ENCODE measurements around the gene OR4F15.
"Not testable (repeated sequence)": the region's sequence is repeated elsewhere in the genome, so short reads cannot be mapped to it uniquely, and the experiment has no call there.

OR4F15 gene

DNA sequence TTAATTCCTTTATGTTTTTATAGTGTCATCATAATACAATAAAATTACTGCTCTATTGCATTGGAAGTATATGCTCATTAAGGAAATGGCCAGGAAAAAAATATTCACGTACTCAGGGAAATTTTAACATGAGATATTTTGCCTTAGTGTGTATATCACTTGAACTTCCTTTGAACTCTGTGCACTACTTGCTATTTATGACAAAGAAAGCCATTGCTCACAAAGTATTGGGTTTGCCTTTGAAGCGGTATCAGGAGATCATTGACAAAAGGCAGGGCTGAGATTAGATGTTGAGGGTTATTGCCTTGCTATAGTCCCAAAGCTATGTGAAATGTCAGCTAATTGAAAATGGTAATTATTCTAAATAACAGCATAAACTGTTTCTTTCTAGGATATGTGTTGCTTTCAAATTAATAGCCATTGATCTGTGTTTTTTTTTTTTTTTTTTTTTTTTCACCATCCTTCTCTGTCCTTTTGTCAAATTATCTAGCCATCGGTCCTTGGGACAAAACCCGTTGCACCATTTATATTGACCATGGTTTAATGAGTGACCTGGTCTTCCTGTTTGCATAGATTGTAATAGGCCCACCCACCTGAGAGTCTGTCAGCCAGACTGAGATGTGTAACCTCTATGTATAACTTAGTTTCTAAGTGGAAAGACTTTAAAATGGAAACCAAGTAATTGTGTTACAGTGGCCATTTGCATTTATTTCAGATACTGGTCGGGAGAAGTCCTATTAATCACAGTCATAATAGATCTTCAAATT is 23.3 kb upstream of the OR4F15 start:
- H3K27ac Mint-ChIP-seq; ATAC-seq; H3K4me3 Mint-ChIP-seq; DNase-seq (ENCODE audit: low spot score in 2 of 2); H3K4me1 Mint-ChIP-seq; H3K36me3 Mint-ChIP-seq; H3K9me3 Mint-ChIP-seq: not testable (repeated sequence)

DNA sequence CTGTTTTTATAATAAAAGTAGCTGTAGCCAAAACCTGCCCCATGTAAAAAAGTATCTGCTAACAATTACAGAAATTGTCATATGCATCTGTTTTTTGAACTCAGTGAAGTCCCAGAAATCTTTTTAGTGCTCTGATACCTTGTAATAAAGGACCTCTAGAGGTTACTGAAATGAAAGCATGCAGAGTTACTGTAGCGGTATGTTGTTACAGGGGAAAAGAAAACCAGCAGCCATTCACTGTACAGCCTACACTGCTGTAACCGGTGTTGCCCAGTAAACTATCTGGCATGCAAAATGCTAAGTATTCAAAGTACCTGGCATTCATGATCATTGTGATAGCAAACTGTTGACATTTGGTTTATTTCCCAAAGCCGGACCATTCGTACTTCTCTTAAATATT is 21.3 kb upstream of the OR4F15 start:
- not testable (repeated sequence) for H3K9me3 Mint-ChIP-seq; H3K36me3 Mint-ChIP-seq; H3K4me1 Mint-ChIP-seq; ATAC-seq; DNase-seq (ENCODE audit: low spot score in 2 of 2); H3K4me3 Mint-ChIP-seq; H3K27ac Mint-ChIP-seq

DNA sequence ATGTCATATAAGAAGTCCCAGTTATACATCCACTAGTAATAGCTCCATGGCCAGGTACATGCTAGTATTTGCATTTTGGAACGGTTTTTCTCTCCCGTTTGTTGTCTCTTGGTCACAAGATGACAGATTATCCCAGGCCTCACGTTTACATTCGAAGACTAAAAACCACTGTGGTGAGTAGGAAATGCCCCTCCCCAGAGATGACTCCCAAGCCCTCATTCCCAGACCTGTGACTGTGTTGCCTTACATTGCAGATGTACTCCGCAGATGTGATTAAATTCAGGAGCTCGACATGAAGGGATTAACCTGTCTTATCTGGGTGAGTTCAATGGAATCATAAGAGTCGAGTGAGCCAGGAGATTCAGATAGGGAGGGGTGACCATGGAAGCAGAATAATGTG is 18.0 kb upstream of the OR4F15 start:
- H3K4me3 Mint-ChIP-seq; H3K36me3 Mint-ChIP-seq; H3K4me1 Mint-ChIP-seq; DNase-seq (ENCODE audit: low spot score in 2 of 2); H3K9me3 Mint-ChIP-seq; H3K27ac Mint-ChIP-seq; ATAC-seq: not testable (repeated sequence)

DNA sequence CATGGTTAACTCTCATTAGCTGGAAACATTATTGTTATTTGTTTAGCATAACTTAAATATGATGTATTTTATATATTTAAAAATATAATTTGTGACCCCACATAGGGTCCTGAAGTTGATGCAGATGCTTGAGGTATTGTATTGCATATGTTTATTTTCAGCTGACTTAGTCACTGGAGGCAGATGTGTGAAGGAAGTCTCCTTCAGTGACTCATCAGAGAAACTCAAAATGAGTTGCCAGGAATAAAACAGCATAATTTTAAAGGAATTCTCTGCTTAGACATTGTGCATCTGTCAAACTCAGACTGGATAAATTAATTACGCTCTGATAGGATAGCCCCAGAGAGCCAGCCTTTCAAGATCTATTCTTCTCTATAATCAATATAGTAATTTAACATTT is 16.5 kb upstream of the OR4F15 start:
- no peak overlapping the region for H3K27ac Mint-ChIP-seq
- DNase-seq (ENCODE audit: low spot score in 2 of 2) (no peak), ATAC-seq (no peak)
- H3K36me3 Mint-ChIP-seq: no peaks in the 10 kb centered on the region
- no peaks in the 10 kb centered on the region for H3K9me3 Mint-ChIP-seq
- no peaks in the 10 kb centered on the region for H3K4me1 Mint-ChIP-seq
- H3K4me3 Mint-ChIP-seq: no peak overlapping the region

DNA sequence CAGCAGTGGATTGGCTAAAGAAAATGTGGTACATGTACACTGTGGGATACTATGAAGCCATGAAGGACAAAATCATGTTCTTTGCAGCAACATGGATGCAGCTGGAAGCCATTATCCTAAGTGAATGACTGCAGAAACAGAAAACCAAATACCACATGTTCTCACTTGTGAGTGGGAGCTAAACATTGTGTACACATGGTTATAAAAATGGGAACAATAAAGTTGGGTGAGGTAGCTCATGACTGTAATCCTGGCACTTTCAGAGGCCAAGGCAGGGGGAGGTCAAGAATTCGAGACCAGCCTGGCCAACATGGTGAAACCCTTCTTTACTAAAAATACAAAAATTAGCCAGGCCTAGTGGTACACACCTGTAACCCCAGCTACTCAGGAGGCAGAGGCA is 12.3 kb upstream of the OR4F15 start:
- no peaks in the 10 kb centered on the region for H3K36me3 Mint-ChIP-seq
- no peaks in the 10 kb centered on the region for H3K9me3 Mint-ChIP-seq
- ATAC-seq: no peak
- H3K4me3 Mint-ChIP-seq: no peak overlapping the region
- no peak for DNase-seq (ENCODE audit: low spot score in 2 of 2)
- H3K27ac Mint-ChIP-seq: no peak overlapping the region
- no peaks in the 10 kb centered on the region for H3K4me1 Mint-ChIP-seq

DNA sequence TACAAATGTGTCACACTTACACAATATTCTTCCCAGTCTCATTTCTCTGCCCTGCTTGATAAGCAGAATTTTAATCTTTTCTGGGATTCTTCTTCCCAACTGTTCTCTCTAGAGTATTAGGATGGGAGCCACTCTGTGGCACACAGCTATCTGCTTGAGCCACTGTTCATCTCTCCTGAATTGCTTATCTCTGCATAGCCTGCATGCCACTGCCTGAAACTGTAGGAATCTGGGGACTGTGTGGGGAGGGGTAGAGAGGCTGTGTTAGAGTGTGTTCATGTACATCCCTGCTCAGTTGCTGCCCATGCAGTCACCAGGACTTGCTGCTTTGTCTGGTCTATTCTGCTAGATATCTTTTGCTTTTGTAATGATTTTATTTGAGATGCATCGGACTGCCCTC is 11.0 kb upstream of the OR4F15 start:
- DNase-seq (ENCODE audit: low spot score in 2 of 2): no peak
- ATAC-seq: no peak
- no peaks in the 10 kb centered on the region for H3K4me1 Mint-ChIP-seq
- H3K9me3 Mint-ChIP-seq: no peaks in the 10 kb centered on the region
- H3K27ac Mint-ChIP-seq: no peak overlapping the region
- no peaks in the 10 kb centered on the region for H3K36me3 Mint-ChIP-seq
- H3K4me3 Mint-ChIP-seq: no peak overlapping the region

DNA sequence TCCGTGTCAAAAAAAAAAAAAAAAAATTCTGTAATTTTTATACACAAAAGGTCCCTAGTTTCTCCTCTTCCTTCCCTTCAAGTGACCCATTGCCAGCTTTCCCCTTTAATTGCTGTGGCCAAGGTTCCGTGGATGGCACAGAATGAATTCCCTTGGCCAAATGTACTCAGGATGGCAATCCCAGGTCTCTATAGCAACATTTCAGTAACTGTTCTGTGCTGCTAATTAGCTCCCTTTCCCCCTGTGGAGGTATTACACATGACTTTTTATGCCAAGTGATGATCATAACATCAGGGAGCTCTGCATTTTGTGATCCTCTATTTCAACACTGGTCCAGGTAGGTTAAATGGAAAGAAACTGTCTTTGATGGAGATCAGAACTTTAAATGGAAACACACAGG is 8.8 kb upstream of the OR4F15 start, which contains the start of gene OR4F6:
TSS of gene OR4F6 (plus strand) at position 301 of the 400 bp plus-strand sequence. CDS start 2,211 bp downstream, outside the sequence.
- H3K4me3 Mint-ChIP-seq: no peak within 1 kb of the TSS
- no peaks in the 10 kb centered on the region for H3K36me3 Mint-ChIP-seq
- no peak within 1 kb of the TSS for H3K27ac Mint-ChIP-seq
- ATAC-seq (no peak), DNase-seq (ENCODE audit: low spot score in 2 of 2) (no peak)
- H3K4me1 Mint-ChIP-seq: no peaks in the 10 kb centered on the region
- no peaks in the 10 kb centered on the region for H3K9me3 Mint-ChIP-seq

DNA sequence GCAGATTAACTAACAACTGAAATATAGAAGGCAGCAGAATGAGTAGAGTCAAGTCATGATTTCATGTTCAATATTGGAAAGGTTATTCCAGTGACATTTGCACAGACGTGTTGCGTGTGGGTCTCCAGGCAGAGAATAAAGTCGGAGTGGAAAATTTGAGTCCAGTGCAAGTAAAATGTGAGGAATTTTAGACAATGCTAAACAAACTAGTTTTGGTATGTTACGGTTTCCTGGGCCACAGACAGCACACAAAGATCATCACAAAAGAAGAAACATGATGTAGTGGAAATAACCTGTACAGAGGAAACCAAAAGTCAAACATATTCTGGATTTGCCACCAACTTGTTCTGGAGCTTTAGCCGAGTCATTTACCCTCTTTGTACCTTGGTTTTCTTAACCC is 8.3 kb upstream of the OR4F15 start:
- Mint-ChIP-seq H3K9me3 (no peaks in the 10 kb centered on the region), H3K27ac (no peak overlapping the region), H3K36me3 (no peaks in the 10 kb centered on the region), H3K4me3 (no peak overlapping the region), H3K4me1 (no peaks in the 10 kb centered on the region)
- ATAC-seq (no peak), DNase-seq (ENCODE audit: low spot score in 2 of 2) (no peak)

DNA sequence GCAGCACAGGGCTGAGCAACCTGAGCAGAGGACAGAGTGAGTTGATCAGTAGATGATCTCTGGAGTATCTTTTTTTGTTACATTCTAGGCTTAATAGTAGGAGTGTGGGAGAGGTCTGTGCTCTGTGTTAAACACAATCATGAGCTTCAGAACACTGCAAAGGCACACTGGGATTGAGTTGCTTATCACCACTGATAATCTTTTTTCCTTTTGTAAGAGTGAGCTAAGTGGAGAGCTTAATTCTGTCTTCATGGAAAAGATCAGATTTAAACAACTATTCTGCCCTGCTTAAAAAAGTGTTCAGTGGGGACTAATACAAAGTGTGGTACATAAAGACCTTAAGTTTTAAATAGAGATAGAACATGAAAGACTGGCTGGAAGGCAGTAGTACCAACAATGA is 7.6 kb upstream of the OR4F15 start:
- Mint-ChIP-seq H3K36me3 (no peaks in the 10 kb centered on the region), H3K4me1 (no peaks in the 10 kb centered on the region), H3K9me3 (no peaks in the 10 kb centered on the region), H3K4me3 (no peak overlapping the region), H3K27ac (no peak overlapping the region)
- ATAC-seq (no peak), DNase-seq (ENCODE audit: low spot score in 2 of 2) (no peak)

DNA sequence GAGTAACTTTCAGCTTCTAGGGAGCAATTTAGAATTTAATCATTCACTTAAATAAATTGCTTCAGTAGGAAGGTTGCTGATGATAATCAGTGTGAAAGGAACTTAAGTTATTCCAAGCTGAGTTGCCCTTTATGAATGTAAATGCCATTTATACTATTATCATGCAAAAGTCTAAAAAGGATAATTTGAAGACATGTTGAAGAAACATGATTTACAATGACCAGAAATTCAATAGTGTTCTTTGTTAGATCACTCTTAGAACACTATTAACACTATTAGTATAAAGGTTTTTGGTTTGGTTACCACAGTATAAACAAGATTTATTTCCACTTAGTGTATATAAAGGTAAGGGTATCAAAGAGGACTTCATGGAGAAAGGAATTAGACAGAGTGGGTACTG is 7.1 kb upstream of the OR4F15 start:
- DNase-seq (ENCODE audit: low spot score in 2 of 2) (no peak), ATAC-seq (no peak)
- Mint-ChIP-seq H3K27ac (no peak overlapping the region), H3K36me3 (no peaks in the 10 kb centered on the region), H3K4me3 (no peak overlapping the region), H3K9me3 (no peaks in the 10 kb centered on the region), H3K4me1 (no peaks in the 10 kb centered on the region)

DNA sequence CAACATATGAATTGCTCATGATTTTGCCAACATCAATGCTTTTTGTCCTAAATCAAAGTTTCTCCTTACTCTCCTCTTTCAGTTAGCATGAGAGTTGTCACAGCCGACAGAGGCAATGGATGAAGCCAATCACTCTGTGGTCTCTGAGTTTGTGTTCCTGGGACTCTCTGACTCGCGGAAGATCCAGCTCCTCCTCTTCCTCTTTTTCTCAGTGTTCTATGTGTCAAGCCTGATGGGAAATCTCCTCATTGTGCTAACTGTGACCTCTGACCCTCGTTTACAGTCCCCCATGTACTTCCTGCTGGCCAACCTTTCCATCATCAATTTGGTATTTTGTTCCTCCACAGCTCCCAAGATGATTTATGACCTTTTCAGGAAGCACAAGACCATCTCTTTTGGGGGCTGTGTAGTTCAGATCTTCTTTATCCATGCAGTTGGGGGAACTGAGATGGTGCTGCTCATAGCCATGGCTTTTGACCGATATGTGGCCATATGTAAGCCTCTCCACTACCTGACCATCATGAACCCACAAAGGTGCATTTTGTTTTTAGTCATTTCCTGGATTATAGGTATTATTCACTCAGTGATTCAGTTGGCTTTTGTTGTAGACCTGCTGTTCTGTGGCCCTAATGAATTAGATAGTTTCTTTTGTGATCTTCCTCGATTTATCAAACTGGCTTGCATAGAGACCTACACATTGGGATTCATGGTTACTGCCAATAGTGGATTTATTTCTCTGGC is 6.2 kb upstream of the OR4F15 start:
- Mint-ChIP-seq H3K36me3 (no peaks in the 10 kb centered on the region), H3K27ac (no peak overlapping the region), H3K4me1 (no peaks in the 10 kb centered on the region), H3K4me3 (no peak overlapping the region), H3K9me3 (no peaks in the 10 kb centered on the region)
- no peak for DNase-seq (ENCODE audit: low spot score in 2 of 2)
- ATAC-seq: no peak

DNA sequence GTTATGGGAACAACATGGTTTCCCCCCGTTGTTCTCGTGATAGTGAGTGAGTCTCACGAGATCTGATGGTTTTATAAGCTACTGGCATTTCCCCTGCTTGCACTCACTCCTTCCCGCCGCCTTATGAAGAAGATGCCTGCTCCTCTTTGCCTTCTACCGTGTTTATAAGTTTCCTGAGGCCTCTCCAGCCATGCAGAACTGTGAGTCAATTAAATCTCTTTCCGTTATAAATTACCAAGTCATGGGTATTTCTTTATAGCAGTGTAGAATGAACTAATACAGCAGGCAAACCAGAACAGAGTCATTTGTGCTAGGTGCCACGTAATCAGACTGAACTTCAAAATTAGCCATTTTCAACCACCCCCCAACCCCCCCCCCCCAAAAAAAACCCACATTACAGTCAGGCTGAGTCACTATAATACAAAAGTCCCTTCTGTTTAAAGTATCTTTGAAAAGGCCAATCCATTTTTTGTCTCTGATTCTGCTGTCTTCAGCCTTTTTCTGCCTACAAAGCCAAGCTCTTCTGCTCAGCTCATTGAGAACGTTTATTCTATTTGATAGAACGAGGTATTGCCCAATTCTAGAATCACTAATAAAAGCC is 4.6 kb upstream of the OR4F15 start:
- H3K4me1 Mint-ChIP-seq: no peaks in the 10 kb centered on the region
- H3K36me3 Mint-ChIP-seq: no peaks in the 10 kb centered on the region
- no peaks in the 10 kb centered on the region for H3K9me3 Mint-ChIP-seq
- DNase-seq (ENCODE audit: low spot score in 2 of 2): no peak
- H3K4me3 Mint-ChIP-seq: no peak overlapping the region
- no peak overlapping the region for H3K27ac Mint-ChIP-seq
- ATAC-seq: peak; percentile 45

DNA sequence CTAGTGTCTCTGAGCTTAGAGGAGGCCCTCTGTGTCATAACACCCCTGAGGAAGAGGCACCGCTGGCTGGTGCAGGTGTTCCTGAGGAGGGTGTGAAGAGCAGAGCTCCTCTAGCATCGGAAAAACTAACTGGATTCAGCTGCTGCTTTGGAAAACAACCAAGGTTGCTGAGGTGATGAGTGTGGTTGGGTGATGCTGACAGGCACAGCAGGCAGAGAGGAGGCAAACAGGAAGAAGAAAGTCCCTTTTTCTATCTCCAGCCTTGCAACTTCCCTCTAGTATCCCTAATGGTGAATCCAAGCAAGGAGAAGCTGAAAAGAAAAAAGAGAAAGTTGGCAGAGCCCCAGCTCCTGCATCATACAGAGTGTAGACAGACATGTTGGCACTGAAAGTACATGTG is 3.8 kb upstream of the OR4F15 start:
- Mint-ChIP-seq H3K36me3 (no peaks in the 10 kb centered on the region), H3K4me1 (no peaks in the 10 kb centered on the region), H3K27ac (no peak overlapping the region), H3K9me3 (no peaks in the 10 kb centered on the region), H3K4me3 (no peak overlapping the region)
- ATAC-seq: no peak
- DNase-seq (ENCODE audit: low spot score in 2 of 2): no peak

DNA sequence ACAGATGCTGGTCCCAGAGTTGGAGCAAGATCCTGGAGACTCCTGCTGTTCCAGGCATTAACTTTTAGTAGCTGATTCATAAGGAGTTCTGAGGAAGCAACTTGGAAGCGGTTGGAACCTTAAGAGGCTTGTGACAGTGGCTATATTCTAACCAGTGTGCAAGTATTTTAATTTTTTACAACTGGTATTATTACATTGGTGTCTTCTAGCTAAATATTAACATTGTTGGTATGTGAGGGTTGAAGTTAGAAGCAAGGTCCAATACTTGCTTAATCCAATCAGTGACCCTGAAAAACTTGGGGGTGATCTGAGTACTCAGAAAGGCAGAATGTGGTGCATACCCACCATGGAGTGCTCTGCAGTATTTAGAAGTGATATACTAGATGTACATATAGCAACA is 1.5 kb upstream of the OR4F15 start:
- Mint-ChIP-seq H3K9me3 (no peaks in the 10 kb centered on the region), H3K36me3 (no peaks in the 10 kb centered on the region), H3K27ac (no peak overlapping the region), H3K4me1 (no peaks in the 10 kb centered on the region), H3K4me3 (no peak overlapping the region)
- ATAC-seq (no peak), DNase-seq (ENCODE audit: low spot score in 2 of 2) (no peak)

DNA sequence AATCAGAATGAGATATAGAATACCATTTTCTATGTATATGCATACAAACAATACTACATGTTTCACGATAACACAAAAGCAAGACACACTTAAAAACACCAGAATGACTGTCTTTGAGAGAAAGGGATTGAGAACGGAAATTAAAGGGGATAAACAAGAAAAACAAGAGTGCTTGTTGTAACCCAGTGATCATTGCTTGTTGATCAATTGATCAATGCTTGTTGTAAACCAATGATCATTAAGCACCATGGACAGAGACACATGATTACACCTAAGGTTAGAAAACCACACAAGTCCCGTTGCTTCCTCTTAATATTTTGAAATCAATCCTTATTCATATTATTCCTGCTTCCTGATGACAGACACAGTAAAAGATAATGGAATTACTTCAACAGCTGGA is 1.1 kb upstream of the OR4F15 start:
- ATAC-seq: no peak
- Mint-ChIP-seq H3K27ac (no peak overlapping the region), H3K9me3 (no peaks in the 10 kb centered on the region), H3K36me3 (no peaks in the 10 kb centered on the region), H3K4me1 (no peaks in the 10 kb centered on the region), H3K4me3 (no peak overlapping the region)
- no peak for DNase-seq (ENCODE audit: low spot score in 2 of 2)

All from stimulated activated effector memory CD8-positive, alpha-beta T cell treated with anti-CD3 and anti-CD28 coated beads, Interleukin-12 subunit alpha, Interleukin-12 subunit beta, amount 100 ng/mL, for 72 hours (primary cell).